ENCODE data around the gene KRTAP2-4.

The KRTAP2-4 gene

GRCh38 chr17:41034346-41034935, 31.2 kb downstream of the KRTAP2-4 start, which contains the start of gene KRTAP1-3:
TSS of gene KRTAP1-3 (minus strand) at chr17:41034874. CDS start at chr17:41034821, 53 bp downstream.
- peak in 2 of 3 experiments; percentile 50 to 86 for DNase-seq

GRCh38 chr17:41029633-41030245, 35.9 kb downstream of the KRTAP2-4 start, which contains the start of gene KRTAP1-4:
TSS of gene KRTAP1-4 (minus strand) at chr17:41030195. CDS start at chr17:41030078, 117 bp downstream.
- DNase-seq, result peak in 1 of 3 experiments; percentile 25

- peak in 1 of 3 experiments; percentile 3 for DNase-seq
Observed at GRCh38 chr17:41026715-41027471, 38.8 kb downstream of the KRTAP2-4 start, which contains the start of gene KRTAP1-5. TSS of gene KRTAP1-5 (minus strand) at chr17:41027208. CDS start at chr17:41027155, 53 bp downstream.

- no peak for DNase-seq
Observed at GRCh38 chr17:41024697-41025096, 41.0 kb downstream of the KRTAP2-4 start.

GRCh38 chr17:41020336-41020735, 45.3 kb downstream of the KRTAP2-4 start:
- DNase-seq, result peak in 1 of 3 experiments; percentile 19

GRCh38 chr17:41019415-41019814, 46.3 kb downstream of the KRTAP2-4 start:
- no peak for DNase-seq

- no peak for DNase-seq
Observed at GRCh38 chr17:41018541-41018940, 47.1 kb downstream of the KRTAP2-4 start.

- DNase-seq, result no peak
Observed at GRCh38 chr17:41016578-41017215, 49.0 kb downstream of the KRTAP2-4 start.

- no peak for DNase-seq
Observed at GRCh38 chr17:41015454-41015853, 50.2 kb downstream of the KRTAP2-4 start.

Data from NCI-H1417 (cell line).